SU-DHL-6 (cell line): Measurements from ENCODE around the gene FYTTD1.

ENCODE experiments used
- H2AFZ ChIP-seq: fragments of 200-600 bp; sonication (generic); 2 replicates; pipeline ENCODE4 v1.6.1; 2014; ENCODE audit warnings: low read depth, mild to moderate bottlenecking, moderate library complexity, mixed read lengths, antibody characterized with exemption, low read length; ENCODE audit not compliant: severe bottlenecking
- H3F3A ChIP-seq: fragments of 200-600 bp; shearing (Covaris generic); 2 replicates; pipeline ENCODE4 v1.6.0; 2016; ENCODE audit warnings: antibody characterized with exemption, mild to moderate bottlenecking; ENCODE audit not compliant: insufficient read depth
- H3K27ac ChIP-seq: fragments of 200-600 bp; sonication (generic); 2 replicates; pipeline ENCODE4 v1.5.1; 2016; ENCODE audit warnings: low read depth, mild to moderate bottlenecking, low read length, moderate library complexity, mixed read lengths
- H3K27me3 ChIP-seq: fragments of 200-600 bp; sonication (generic), shearing (Covaris generic); 2 replicates; pipeline ENCODE4 v1.6.0; 2014; ENCODE audit warnings: mild to moderate bottlenecking, low read length
- H3K36me3 ChIP-seq: fragments of 200-600 bp; sonication (generic); 2 replicates; pipeline ENCODE4 v1.6.1; 2014; ENCODE audit warnings: mild to moderate bottlenecking, low read length, mixed read lengths
- H3K4me2 ChIP-seq: fragments of 300-600, 200-600 bp; shearing (Covaris generic), sonication (generic); 2 replicates; pipeline ENCODE4 v1.6.0; 2014; ENCODE audit warnings: low read length, low read depth, mild to moderate bottlenecking; ENCODE audit not compliant: poor library complexity, severe bottlenecking
- H3K4me3 ChIP-seq: fragments of 200-600 bp; sonication (generic); 2 replicates; pipeline ENCODE4 v1.5.1; 2014; ENCODE audit warnings: antibody characterized with exemption, low read length, mild to moderate bottlenecking, mixed read lengths; ENCODE audit not compliant: insufficient read depth, poor library complexity, severe bottlenecking
- H3K79me2 ChIP-seq: fragments of 200-600 bp; sonication (generic); 2 replicates; pipeline ENCODE4 v1.6.1; 2014; ENCODE audit warnings: mild to moderate bottlenecking, low read length, moderate library complexity; ENCODE audit not compliant: insufficient read depth
- H3K9ac ChIP-seq: fragments of 200-600 bp; sonication (generic); 2 replicates; pipeline ENCODE4 v1.7.0; 2014; ENCODE audit warnings: mild to moderate bottlenecking, low read length
- H3K9me2 ChIP-seq: fragments of 200-600 bp; sonication (generic); replicated peaks from 2 replicates; pipeline ENCODE4 v1.6.1; 2014; ENCODE audit warnings: low read length; ENCODE audit not compliant: insufficient read depth
- H3K9me3 ChIP-seq: fragments of 200-600 bp; sonication (generic); 2 replicates; pipeline ENCODE4 v1.6.1; 2014; ENCODE audit warnings: low read length, mixed read lengths; ENCODE audit not compliant: insufficient read depth
- H4K20me1 ChIP-seq: fragments of 200-600 bp; sonication (generic); 2 replicates; pipeline ENCODE4 v1.6.1; 2014; ENCODE audit warnings: low read depth, mild to moderate bottlenecking, antibody characterized with exemption, low read length, moderate library complexity, mixed read lengths
- CTCF ChIP-seq: fragments of 200-600 bp; sonication (generic); IDR thresholded peaks from one replicate; pipeline ENCODE4 v1.5.1; 2017; ENCODE audit warnings: antibody characterized with exemption, mild to moderate bottlenecking, low read length, moderate library complexity; ENCODE audit not compliant: insufficient read depth, poor library complexity, severe bottlenecking
- EZH2phosphoT487 ChIP-seq: fragments of 200-600 bp; sonication (generic), shearing (Covaris generic); conservative IDR thresholded peaks from 2 replicates; pipeline ENCODE4 v1.6.1; 2018; ENCODE audit warnings: mild to moderate bottlenecking, antibody characterized with exemption, low read length, moderate library complexity, mixed read lengths

The FYTTD1 gene

GRCh38 chr3:197749601-197750395 is at the start of gene FYTTD1:
TSS of gene FYTTD1 (plus strand) at chr3:197749883. CDS start at chr3:197749972, 89 bp downstream.
- Histone ChIP-seq H3K27me3 (no peaks in the 10 kb centered on the region), H3K36me3 (no peaks in the 10 kb centered on the region), H3K4me3 (peak within 1 kb of the TSS; percentile 72), H3F3A (peaks cover 32% of the 10 kb centered on the region), H3K79me2 (peaks cover 12% of the 10 kb centered on the region), H2AFZ (peak within 1 kb of the TSS; percentile 84), H3K9ac (peak within 1 kb of the TSS; percentile 72), H3K9me3 (no peaks in the 10 kb centered on the region), H3K27ac (peak within 1 kb of the TSS; percentile 28), H3K4me2 (peak within 1 kb of the TSS; percentile 79), H4K20me1 (peaks cover 13% of the 10 kb centered on the region; the same call in 1 of the 2 replicates), H3K9me2 (no peaks in the 10 kb centered on the region)
- TF ChIP-seq CTCF: peak; percentile 16
- TF ChIP-seq EZH2phosphoT487: no peak

- H3K27me3 ChIP-seq: no peaks in the 10 kb centered on the region
- no peaks in the 10 kb centered on the region for H3F3A ChIP-seq
- peaks cover 4% of the 10 kb centered on the region; the same call in 1 of the 2 replicates for H3K79me2 ChIP-seq
- no peak overlapping the region for H3K27ac ChIP-seq
- TF ChIP-seq CTCF (no peak), EZH2phosphoT487 (no peak)
- no peak overlapping the region for H3K4me3 ChIP-seq
- no peak overlapping the region for H3K9ac ChIP-seq
- no peak overlapping the region for H3K4me2 ChIP-seq
- H3K9me2 ChIP-seq: no peaks in the 10 kb centered on the region
- H3K36me3 ChIP-seq: 0 out of 2 replicates have a peak, but pooled peaks cover 14% of the 10 kb centered on the region
- H2AFZ ChIP-seq: no peak overlapping the region
- no peaks in the 10 kb centered on the region for H3K9me3 ChIP-seq
- no peaks in the 10 kb centered on the region for H4K20me1 ChIP-seq
These were observed 49.6 kb upstream of the FYTTD1 start for GRCh38 chr3:197700095-197700494.

GRCh38 chr3:197701841-197702240 is 47.8 kb upstream of the FYTTD1 start:
- Histone ChIP-seq H4K20me1 (no peaks in the 10 kb centered on the region), H3F3A (no peaks in the 10 kb centered on the region), H3K9me3 (no peaks in the 10 kb centered on the region), H3K79me2 (peaks cover 4% of the 10 kb centered on the region; the same call in 1 of the 2 replicates), H3K27me3 (no peaks in the 10 kb centered on the region), H3K9ac (no peak overlapping the region), H3K36me3 (0 out of 2 replicates have a peak, but pooled peaks cover 14% of the 10 kb centered on the region), H3K4me3 (no peak overlapping the region), H3K27ac (no peak overlapping the region), H2AFZ (no peak overlapping the region), H3K9me2 (no peaks in the 10 kb centered on the region), H3K4me2 (no peak overlapping the region)
- TF ChIP-seq CTCF (no peak), EZH2phosphoT487 (no peak)
